Nephron progenitor cell (in vitro differentiated cells): Measurements from ENCODE around the gene PDE8B.

Experiments used
- DNase-seq: peaks from one replicate; pipeline ENCODE4 v3.0.0; 2021
- H3K27ac Mint-ChIP-seq: 2 replicates; pipeline ENCODE4 v1.8.0; 2021; ENCODE audit warnings: mild to moderate bottlenecking, moderate library complexity, mixed read lengths
- H3K27me3 Mint-ChIP-seq: 2 replicates; pipeline ENCODE4 v1.8.0; 2021; ENCODE audit warnings: mild to moderate bottlenecking, low read depth, mixed read lengths; ENCODE audit not compliant: poor library complexity
- H3K36me3 Mint-ChIP-seq: 2 replicates; pipeline ENCODE4 v1.8.0; 2021; ENCODE audit warnings: low read depth, mixed read lengths
- H3K4me1 Mint-ChIP-seq: 2 replicates; pipeline ENCODE4 v1.8.0; 2021; ENCODE audit warnings: mixed read lengths
- H3K4me3 Mint-ChIP-seq: 2 replicates; pipeline ENCODE4 v1.8.0; 2021; ENCODE audit warnings: mild to moderate bottlenecking, moderate library complexity, mixed read lengths
- H3K9me3 Mint-ChIP-seq: 2 replicates; pipeline ENCODE4 v1.8.0; 2021; ENCODE audit warnings: mild to moderate bottlenecking, moderate library complexity, mixed read lengths
- TF ChIP-seq, protein P1 (sequence below): fragments of 200-600 bp; sonication (generic); IDR thresholded peaks from 2 replicates; pipeline ENCODE4 v1.5.0; 2021; ENCODE audit warnings: antibody characterized with exemption

The PDE8B gene

GRCh38 chr5:77394064-77394715, 183.7 kb downstream of the PDE8B start:
- peaks cover 4% of the 10 kb centered on the region for H3K9me3 Mint-ChIP-seq
- no peak for DNase-seq
- H3K27me3 Mint-ChIP-seq, result peaks cover 6% of the 10 kb centered on the region
- H3K4me1 Mint-ChIP-seq, result peaks cover 18% of the 10 kb centered on the region
- no peaks in the 10 kb centered on the region for H3K36me3 Mint-ChIP-seq
- TF ChIP-seq, protein P1, sequence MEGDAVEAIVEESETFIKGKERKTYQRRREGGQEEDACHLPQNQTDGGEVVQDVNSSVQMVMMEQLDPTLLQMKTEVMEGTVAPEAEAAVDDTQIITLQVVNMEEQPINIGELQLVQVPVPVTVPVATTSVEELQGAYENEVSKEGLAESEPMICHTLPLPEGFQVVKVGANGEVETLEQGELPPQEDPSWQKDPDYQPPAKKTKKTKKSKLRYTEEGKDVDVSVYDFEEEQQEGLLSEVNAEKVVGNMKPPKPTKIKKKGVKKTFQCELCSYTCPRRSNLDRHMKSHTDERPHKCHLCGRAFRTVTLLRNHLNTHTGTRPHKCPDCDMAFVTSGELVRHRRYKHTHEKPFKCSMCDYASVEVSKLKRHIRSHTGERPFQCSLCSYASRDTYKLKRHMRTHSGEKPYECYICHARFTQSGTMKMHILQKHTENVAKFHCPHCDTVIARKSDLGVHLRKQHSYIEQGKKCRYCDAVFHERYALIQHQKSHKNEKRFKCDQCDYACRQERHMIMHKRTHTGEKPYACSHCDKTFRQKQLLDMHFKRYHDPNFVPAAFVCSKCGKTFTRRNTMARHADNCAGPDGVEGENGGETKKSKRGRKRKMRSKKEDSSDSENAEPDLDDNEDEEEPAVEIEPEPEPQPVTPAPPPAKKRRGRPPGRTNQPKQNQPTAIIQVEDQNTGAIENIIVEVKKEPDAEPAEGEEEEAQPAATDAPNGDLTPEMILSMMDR, result no peak
- no peak overlapping the region for H3K4me3 Mint-ChIP-seq
- no peak overlapping the region for H3K27ac Mint-ChIP-seq

DNA sequence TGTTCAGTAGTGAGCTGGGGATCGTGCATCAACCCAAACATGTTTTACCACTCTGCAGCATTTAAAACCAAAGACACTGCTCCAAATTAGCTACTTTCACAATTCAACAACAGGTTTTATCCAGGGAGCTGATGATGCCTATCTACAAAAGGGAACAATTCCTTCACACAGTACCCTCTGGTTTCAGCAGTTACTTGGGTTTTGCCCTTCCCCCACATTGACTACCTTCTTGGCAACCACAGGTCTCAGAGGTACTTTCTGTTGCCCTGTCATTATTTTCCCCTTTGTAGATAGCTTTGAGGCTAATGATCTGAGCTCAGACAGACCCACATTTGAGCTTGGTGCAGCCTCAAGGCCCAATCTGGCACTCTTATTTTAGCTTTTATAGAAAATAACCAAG, 185.5 kb downstream of the PDE8B start:
- TF ChIP-seq, protein P1, result no peak
- Mint-ChIP-seq H3K4me1 (peaks cover 18% of the 10 kb centered on the region), H3K4me3 (no peak overlapping the region), H3K27me3 (peaks cover 10% of the 10 kb centered on the region), H3K27ac (no peak overlapping the region), H3K9me3 (no peaks in the 10 kb centered on the region), H3K36me3 (no peaks in the 10 kb centered on the region)
- no peak for DNase-seq

DNA sequence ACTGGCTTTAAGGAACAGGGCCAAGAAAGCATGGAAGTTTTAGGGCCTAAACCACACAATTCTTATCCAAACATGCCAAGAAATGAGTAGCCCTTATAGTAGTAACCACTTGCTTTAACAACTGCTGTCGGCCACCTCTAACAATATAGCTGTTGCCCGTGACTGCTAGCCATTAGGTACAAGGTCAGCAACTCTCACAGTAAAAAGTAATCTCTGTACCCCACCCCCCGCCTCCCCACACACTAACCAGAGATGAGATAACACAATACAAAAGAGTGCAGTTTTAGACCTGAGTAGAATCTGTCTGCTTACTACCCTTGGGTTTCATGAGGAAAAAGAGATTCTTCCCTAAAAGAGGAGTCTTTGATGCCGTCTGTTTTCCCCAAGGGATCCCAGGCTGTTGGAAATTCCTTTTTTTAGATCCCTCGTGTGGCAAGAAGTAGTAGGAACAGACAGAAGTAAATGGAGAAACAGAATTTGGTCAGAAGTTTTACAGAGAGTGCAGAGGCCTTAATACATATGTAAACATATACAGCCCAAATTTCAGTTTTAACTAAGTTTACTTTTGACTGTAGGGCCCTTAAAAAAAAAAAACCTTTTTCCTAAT, 187.3 kb downstream of the PDE8B start:
- Mint-ChIP-seq H3K4me3 (no peak overlapping the region), H3K36me3 (no peaks in the 10 kb centered on the region), H3K27me3 (peaks cover 10% of the 10 kb centered on the region), H3K27ac (no peak overlapping the region), H3K9me3 (no peaks in the 10 kb centered on the region), H3K4me1 (peaks cover 18% of the 10 kb centered on the region)
- TF ChIP-seq, protein P1, result no peak
- DNase-seq, result no peak

DNA sequence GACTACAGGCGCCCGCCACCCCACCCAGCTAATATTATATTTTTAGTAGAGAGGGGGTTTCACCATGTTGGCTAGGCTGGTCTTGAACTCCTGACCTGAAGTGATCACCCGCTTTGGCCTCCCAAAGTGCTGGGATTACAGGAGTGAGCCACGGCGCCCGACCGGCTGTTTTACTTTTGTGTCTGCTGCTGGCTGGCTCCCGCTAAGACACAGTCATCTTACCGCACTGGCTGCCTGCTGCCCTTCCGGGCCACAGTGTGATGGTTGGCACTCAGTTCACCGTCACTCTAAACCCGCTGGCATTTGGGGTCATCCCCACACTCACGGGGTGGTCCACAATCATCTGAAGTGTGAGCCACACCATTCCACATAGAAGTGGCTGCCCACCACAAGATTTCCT, 188.0 kb downstream of the PDE8B start:
- H3K27ac Mint-ChIP-seq, result no peak overlapping the region
- H3K4me3 Mint-ChIP-seq, result no peak overlapping the region
- H3K9me3 Mint-ChIP-seq, result no peaks in the 10 kb centered on the region
- peaks cover 18% of the 10 kb centered on the region for H3K4me1 Mint-ChIP-seq
- peaks cover 6% of the 10 kb centered on the region for H3K27me3 Mint-ChIP-seq
- no peaks in the 10 kb centered on the region for H3K36me3 Mint-ChIP-seq
- TF ChIP-seq, protein P1, result no peak
- DNase-seq, result no peak

GRCh38 chr5:77398896-77399295, 188.4 kb downstream of the PDE8B start:
- TF ChIP-seq, protein P1, result no peak
- Mint-ChIP-seq H3K9me3 (no peaks in the 10 kb centered on the region), H3K27me3 (peaks cover 6% of the 10 kb centered on the region), H3K4me1 (peaks cover 18% of the 10 kb centered on the region), H3K36me3 (no peaks in the 10 kb centered on the region), H3K27ac (no peak overlapping the region), H3K4me3 (no peak overlapping the region)
- no peak for DNase-seq

DNA sequence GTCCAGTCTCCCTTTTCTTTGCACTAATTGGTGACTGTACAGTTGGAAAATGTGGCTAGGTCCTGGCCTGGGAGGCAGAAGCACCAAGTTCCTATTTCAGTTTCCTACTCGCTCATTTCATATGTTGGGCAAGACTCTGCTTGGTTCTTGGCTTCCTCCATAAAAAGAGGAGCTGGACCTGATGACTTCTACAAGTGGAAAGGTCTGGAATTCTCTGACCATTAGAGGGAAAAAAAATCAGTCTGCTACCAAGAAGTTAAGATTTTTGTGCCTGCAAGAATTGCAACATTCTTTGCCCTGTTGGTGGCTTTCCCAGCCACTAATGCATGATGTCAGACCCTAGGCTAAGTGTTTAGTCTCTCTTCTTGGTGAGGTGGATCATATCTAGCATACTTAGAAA, 190.2 kb downstream of the PDE8B start:
- H3K4me1 Mint-ChIP-seq, result peaks cover 18% of the 10 kb centered on the region
- no peak for DNase-seq
- H3K27me3 Mint-ChIP-seq, result peaks cover 6% of the 10 kb centered on the region
- TF ChIP-seq, protein P1, result no peak
- no peaks in the 10 kb centered on the region for H3K36me3 Mint-ChIP-seq
- no peak overlapping the region for H3K27ac Mint-ChIP-seq
- H3K9me3 Mint-ChIP-seq, result no peaks in the 10 kb centered on the region
- no peak overlapping the region for H3K4me3 Mint-ChIP-seq
